Erythroblast (primary cell): Measurements from ENCODE around the gene TNFRSF13B.
"Not testable (repeated sequence)": the region's sequence is repeated elsewhere in the genome, so short reads cannot be mapped to it uniquely, and the experiment has no call there.

Source experiments
- GATA1 ChIP-seq: IDR thresholded peaks from 2 replicates; pipeline ENCODE4 v1.6.1; 2011; ENCODE audit warnings: low read depth, mild to moderate bottlenecking, control low read depth, low read length, moderate library complexity
- POLR2A ChIP-seq: IDR thresholded peaks from 2 replicates; pipeline ENCODE4 v1.6.1; 2011; ENCODE audit warnings: mild to moderate bottlenecking, low read length

- not testable (repeated sequence) for TF ChIP-seq POLR2A, GATA1
Observed at GRCh38 chr17:16921451-16921850, 50.5 kb downstream of the TNFRSF13B start.
